Hematopoietic multipotent progenitor cell (in vitro differentiated cells): ENCODE results near the gene EME1. TPM values are rescaled to one million over a fixed set of nuclear protein-coding genes. Genes with fewer than 3 reads are reported as not detected.

Source experiments
- DNase-seq, 3 donors: peaks; one replicate each; pipeline ENCODE4 v3.0.0-alpha.2; 2011 to 2015; ENCODE audit warnings: low read depth in 2 of 3, low spot score in 2 of 3
- total RNA-seq: library from RNA; depleted of rRNA; stranded (reverse); fragments of >200 nt; gene quantifications from one replicate; pipeline ENCODE4 v1.2.3, GENCODE V29; 2012

Gene EME1
- total RNA-seq, 1 donor: 1.3 TPM

DNA sequence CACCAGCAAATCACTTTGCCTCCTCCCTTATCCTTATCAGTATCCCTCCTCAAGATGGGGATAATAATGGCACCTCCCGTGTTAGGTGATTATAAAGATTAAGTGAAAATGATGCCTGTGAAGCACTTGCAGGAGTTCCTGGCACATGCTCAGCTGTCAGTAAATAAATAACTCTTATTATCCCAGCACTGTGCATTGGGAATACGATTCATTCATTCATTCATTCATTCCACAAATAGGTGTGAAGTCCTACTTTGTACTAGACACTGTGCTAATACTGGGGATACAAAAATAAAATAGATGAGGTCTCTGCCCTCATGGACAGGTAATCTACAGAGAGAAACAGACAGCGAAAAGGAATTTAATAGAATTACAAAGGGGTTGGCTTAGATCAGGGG, 25.1 kb upstream of the EME1 start:
- DNase-seq: no peak

DNA sequence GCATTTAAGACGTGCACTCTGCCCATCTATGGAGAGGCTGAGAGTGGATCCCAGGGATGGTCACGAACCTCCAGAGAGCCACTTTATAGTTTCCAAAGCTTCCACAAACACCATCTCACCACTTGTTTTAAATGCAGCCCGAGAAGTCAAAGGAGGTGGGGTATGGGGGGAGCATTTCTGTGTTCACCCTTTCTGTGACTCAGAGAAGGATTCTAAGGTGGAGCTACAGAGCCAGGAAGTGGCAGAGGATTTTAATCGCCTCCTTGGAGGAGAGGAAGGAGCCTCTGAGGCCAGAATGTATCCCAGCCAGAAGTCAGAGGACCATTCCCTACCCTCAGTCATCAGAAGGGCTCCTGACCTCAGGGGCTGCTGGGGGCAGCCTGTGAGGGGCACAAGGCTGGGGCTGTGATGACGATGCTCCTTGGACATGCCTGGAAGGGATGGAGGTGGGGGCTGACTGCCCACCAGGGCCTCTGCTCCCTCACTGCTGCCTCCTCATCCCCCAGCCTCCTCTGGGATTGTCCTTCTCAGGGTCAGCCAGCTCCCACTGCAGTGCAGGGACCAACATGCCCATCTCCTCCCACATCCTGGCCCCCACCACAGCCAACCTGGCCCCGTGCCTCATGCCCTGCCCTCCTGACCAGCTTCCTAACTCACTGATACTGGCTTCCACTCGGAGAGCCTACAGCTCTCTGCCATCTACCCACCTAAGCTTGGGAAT, 24.3 kb upstream of the EME1 start:
- DNase-seq: no peak

DNA sequence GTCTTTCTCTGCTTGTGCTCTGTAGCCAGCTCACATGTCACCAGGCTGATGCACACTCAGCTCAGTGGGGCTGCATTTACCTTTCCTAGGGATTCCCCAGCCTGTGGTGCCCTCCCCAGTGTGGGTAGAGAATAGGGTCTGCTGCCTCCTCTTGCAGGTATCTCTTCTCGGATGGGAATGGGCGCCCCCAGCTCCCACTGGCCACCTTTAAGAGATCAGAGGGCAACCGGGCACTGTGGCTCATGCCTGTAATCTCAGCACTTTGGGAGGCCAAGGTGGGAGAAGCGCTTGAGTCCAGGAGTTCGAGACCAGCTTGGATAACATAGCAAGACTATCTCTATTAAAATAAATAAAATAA, 23.8 kb upstream of the EME1 start:
- DNase-seq: no peak

DNA sequence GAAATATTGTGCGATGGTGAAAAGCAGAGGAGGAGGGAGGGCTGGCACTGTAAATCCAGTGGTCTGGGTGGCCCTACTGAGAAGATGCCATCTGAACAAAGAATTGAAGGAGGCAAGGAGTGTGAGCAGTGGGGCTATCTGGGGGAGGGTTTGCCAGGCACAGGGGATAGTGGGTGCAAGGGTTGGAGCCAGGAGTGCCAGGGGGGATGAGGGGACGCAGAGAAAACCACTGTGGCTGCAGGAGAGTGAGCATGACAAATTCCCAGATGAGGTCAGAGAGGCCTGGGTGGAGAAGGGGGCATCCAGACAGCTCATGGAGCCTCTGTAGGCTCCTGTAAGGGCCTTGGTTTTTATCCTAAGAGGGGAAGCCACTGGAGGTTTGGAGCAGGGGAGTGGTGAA, 22.3 kb upstream of the EME1 start:
- no peak for DNase-seq

DNA sequence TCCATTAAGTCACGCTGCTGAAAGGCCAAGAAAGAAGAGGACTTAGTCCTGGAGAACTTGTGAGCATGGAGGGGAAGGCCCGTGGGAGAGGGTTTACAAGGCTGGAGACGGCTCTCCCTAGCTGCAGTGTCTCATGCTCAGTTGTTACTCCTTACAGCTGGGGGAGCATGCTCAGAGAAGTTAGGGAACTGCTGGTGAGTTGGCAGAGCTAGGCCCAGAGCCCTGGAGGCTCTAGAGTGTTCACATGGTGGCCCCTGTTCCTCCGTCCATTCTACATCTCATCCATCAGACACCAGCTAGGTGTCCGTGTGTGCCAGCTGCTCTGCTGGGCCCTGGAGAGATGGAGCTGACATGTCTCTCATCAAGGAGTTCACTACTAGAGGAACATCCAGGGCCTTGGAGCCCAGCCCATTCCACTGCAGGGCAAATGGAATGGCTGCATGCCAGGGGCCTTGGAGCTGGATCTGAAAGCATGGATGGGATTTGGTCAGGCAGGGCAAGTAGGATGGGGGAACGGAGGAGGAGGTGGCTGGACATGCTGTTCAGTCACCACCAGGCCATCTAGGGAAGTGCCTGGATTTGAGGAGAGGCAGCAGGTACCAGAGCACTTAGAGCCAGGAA, 20.8 kb upstream of the EME1 start:
- no peak for DNase-seq

DNA sequence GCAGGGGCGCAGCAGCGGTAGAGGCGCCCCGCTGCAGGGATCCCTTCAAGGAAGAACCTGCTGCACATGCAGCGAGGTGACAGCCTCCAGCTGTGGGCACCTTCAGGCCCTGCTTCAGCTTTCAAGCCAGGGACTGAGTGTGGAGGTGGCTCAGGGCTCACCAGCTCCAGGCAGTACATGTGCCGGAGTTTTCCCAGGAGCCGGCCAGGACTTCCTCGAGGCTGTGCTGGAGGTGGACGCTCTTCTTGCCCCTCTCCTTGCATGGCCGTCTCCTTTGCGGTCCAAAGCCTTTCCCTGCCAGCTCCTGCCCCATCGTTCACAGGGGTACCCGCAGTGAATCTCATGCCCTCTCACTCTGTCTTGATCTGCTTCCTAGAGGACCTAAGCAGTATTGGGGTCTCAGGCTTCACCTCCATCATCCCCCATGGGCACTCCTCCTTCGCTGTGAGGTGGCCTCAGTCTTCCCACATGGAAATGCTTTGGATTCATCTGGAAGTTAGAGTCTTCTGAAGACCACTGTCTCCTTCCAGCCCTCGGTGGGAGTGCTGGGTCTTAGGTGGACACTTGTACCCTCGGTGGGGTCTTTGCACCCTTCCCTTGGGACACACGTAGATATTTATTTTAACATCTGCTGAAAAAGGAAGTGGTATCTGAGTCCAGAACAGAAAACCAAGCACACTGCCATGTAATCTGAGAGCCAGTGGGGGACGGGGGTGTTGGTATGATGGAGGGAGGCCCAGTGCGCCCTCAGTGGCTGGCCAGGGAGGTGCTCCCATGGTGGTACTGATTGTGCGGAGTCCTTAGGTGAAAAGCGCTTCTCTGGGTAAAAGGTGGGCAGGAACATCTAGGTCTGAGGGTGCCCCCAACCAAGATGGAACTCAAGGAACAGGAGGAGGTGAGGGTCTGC, 20.1 kb upstream of the EME1 start:
- DNase-seq: no peak

DNA sequence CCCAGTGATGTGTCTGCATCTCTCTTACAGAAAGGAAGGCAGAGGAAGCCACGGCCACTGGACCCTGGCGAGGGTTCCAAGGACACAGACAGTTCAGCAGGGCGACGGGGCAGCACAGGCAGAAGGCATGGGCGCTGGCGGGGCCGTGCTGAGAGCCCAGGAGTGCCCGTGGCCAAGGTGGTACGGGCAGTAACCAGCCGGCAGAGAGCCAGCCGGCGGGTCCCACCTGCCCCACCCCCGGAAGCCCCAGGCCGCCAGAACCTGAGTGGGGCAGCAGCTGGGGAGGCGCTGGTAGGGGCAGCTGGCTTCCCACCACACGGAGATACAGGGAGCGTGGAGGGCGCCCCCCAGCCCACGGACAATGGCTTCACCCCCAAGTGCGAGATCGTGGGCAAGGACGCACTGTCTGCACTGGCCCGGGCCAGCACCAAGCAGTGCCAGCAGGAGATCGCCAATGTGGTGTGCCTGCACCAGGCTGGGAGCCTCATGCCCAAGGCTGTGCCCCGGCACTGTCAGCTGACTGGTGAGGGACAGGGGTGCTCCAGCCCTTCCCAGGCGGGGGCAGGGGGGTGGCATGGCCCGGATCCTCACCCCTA, 19.3 kb upstream of the EME1 start:
- DNase-seq: no peak

DNA sequence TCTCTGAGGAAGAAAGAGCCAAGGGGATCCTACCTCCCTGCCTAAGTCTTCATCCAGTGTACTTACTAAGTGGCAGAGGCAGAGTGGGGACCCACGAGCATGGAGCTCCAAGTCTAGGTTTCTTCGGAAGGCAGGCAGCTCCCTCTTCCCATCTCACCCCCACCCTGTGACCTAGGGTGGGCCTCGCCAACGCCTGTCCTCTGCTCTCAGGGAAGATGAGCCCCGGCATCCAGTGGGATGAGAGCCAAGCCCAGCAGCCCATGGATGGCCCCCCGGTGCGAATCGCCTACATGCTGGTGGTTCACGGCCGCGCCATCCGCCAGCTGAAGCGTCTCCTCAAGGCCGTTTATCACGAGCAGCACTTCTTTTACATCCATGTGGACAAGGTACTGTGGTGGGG, 18.8 kb upstream of the EME1 start:
- DNase-seq: no peak

DNA sequence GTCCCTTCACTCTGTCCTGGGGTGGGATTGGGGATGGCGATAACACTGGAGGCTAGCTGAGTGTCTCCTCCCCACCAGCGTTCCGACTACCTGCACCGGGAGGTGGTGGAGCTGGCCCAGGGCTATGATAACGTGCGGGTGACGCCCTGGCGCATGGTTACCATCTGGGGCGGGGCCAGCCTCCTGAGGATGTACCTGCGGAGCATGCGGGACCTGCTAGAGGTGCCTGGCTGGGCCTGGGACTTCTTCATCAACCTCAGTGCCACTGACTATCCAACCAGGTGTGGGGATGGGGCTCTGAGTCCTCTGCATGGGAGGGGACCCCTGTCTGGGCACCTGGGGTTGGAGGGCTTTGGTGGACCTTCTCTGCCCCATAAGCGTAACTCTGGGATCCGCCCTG, 18.3 kb upstream of the EME1 start:
- no peak for DNase-seq

DNA sequence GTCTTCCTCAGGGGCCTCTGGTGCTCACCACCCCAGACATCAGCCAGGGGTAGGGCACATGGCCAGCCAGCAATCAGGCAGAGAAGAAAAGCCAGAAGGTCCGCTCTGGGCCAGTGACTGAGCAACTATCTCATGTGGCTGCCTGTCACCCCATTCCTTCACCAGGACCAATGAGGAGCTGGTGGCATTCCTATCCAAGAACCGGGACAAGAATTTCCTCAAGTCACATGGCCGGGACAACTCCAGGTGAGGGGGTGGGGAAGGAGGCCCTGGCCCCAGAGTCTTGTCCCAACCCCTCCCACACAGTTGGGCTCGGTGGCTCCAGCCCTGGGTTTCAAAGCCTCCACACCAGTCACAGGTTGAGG, 17.7 kb upstream of the EME1 start:
- DNase-seq: no peak

DNA sequence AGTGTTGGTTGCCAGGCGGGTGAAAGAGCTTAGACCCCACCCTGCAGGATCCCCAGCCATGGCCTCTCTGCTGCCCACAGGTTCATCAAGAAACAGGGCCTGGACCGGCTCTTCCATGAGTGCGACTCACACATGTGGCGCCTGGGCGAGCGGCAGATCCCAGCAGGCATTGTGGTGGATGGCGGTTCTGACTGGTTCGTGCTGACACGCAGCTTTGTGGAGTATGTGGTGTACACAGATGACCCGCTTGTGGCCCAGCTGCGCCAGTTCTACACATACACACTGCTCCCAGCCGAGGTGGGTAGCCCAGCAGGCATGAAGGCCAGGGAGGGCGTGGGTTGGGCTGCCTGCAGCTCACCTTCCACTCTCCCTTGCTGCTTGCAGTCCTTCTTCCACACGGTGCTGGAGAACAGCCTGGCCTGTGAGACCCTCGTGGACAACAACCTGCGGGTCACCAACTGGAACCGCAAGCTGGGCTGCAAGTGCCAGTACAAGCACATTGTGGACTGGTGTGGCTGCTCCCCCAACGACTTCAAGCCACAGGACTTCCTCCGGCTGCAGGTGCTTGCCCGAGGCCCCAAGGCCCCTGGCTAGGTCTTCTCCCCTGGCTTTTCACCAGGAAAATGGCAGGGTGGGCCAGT, 17.2 kb upstream of the EME1 start:
- no peak for DNase-seq

DNA sequence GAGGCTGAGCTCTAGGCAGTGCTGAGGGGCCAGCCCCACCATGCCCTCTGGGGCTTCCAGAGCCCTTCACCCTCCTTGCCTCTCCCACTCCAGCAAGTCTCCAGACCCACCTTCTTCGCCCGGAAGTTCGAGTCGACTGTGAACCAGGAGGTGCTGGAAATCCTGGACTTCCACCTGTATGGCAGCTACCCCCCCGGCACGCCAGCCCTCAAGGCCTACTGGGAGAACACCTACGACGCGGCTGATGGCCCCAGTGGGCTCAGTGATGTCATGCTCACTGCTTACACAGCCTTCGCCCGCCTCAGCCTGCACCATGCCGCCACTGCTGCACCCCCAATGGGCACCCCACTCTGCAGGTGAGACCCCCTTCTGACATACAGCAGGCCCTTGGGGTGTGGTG, 16.6 kb upstream of the EME1 start:
- DNase-seq: no peak

DNA sequence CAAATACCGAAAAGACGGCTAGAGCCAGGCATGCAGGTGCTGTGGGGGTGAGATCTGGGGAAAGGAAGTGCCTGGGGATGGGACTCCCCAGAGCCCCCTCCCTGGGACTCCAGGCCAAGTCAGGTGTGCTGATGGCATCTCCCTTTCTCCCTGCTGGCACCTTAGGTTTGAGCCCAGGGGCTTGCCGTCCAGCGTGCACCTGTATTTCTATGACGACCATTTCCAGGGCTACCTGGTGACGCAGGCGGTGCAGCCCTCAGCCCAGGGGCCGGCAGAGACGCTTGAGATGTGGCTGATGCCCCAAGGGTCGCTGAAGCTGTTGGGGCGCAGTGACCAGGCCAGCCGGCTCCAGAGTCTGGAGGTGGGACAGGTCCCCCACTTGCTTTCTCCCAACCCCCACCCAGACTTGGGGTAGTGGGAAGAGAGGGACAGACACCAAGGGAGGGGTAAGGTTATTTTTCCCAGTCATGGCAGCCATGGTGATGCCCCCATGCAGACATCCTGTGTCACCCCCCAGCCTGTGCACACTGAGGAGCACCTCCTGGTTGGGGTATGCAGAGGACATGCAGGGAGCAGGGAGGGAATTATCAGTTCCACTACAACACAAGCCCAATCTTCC, 16.0 kb upstream of the EME1 start:
- DNase-seq: no peak

DNA sequence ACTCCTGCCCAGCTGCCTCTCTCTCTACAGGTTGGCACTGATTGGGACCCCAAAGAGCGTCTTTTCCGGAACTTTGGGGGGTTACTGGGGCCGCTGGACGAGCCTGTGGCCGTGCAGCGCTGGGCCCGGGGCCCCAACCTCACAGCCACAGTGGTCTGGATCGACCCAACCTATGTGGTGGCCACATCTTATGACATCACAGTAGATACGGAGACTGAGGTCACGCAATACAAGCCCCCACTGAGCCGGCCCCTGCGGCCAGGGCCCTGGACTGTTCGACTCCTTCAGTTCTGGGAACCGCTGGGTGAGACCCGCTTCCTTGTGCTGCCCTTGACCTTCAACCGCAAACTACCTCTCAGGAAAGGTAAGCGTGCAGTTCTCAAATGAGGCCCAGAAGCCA, 14.9 kb upstream of the EME1 start:
- no peak for DNase-seq

DNA sequence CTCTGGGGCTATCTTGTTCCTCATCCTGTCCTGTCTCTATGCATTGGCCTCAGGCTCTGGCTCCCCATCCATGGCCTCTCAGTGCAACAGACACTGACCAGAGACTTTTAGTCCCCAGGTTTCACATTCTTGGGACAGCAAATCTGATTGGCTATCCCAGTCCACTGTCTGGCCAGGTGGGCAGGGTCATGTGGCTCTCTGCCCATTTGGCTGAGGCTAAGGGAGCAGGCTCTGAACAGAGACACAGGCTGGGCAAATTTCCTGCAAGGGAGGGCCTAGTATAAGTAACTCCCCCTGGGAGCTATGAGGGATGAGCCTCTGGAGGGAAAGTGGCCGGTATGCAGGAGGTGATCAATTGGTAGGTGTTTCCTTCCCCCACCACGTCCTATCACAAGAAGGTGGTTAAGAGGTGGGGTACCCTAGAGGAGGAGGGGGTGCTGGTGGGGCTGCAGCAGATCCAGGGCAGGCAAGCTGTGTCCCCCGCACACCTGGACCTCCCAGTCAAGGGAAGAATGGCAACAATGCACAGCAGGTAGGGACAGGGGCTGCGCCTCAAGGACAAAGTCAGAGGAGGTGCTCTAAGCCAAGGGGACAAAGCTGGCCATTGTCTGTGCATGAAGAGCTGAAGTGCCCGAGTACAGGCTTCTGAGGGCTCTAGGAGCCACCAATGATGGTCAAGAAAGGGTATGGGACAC, 13.9 kb upstream of the EME1 start:
- DNase-seq: no peak

DNA sequence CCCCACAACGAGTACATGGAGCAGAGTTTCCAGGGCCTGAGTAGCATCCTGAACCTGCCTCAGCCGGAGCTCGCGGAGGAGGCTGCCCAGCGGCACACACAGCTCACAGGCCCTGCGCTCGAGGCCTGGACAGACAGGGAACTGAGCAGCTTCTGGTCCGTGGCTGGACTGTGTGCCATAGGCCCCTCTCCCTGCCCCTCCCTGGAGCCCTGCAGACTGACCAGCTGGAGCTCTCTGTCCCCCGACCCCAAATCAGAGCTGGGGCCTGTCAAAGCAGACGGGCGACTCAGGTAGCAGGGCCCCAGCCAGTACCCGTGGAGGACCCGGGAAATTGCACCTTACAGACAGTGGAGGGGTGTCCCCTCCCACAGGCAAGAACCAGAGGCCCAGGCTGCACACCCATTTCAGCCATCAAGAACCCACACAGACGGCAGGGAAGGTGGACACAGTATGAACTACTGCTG, 13.0 kb upstream of the EME1 start:
- DNase-seq: no peak

DNA sequence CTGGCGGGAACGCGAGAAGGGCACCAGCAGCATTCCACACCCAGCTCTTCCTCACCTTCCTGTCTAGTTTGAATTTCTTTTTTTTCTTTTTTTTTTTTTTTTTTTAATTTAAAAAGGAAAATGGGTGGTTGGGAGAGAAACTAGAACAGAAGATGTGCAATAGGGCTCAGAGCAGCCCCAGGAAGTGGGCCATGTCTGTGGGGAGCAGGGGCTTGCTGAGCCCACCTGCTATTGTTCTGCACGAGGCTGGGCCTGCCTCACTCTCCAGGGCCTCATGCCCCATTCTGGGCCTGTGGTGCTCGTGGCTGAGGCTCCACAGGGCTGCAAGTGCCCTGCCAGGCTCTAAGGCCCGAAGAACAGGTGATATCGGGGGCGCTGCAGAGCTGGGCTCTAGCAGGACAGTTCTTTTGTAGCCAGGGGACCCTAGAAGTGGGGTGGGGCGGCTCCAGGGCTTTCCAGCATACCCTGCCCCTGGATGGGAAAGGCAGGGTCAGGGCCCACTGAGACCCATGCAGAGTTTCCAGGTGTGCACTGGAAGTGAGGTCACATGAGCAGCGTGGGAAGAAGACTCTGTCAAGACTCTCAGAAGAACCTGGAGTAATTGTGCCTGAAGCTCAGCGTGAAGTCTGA, 12.4 kb upstream of the EME1 start:
- DNase-seq: no peak

DNA sequence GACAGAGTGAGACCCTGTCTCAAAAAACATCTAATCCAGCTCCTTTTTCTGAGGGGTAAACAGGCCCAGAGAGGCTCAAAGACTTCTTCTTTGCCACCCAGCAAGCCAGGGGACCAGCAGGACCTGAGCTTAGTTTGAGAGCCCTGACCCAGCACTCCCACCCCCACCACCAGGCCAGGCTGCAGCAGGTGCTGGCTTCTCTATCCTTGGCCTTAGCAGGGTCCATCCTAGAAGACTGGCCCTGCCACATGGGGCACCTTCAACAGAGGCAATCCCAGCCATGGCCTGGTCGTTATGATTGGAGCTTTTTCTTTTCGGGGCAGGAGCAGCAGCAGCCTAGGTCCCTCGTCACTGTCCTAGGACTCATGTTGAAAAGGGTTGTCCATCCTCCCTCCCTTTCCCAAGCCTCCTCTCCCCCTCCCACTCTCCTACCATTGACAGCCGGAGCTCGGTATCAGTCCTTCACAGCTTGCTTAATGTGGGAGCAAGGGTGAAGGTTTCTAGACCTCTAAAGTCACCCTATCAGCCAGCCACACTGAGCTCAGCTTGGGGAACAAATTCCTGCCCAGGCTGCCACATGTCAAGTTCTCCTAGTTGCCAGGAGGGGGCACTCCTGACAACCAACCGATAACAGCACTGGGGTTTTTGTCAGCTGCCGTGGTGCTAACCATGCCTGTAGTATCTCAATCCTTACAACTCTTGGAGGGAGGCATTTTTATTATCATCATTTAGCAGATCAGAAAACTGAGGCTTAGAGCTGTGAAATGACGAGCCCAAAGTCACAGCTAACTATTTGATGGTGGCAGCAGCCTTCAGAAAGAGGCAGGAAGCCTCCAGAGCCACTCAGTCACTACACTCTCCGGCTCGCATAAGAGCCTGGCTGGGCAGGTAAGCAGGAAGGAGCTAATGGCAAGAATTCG, 11.2 kb upstream of the EME1 start:
- DNase-seq: peak in 2 of 3 donors; percentile 62 to 80
